ENCODE results near the gene MTG2. TPM values are rescaled to one million over a fixed set of nuclear protein-coding genes. Genes with fewer than 3 reads are reported as not detected.

The MTG2 gene
- polyA plus RNA-seq, 1 donor from 2014 or later, result 36.1 TPM

DNA sequence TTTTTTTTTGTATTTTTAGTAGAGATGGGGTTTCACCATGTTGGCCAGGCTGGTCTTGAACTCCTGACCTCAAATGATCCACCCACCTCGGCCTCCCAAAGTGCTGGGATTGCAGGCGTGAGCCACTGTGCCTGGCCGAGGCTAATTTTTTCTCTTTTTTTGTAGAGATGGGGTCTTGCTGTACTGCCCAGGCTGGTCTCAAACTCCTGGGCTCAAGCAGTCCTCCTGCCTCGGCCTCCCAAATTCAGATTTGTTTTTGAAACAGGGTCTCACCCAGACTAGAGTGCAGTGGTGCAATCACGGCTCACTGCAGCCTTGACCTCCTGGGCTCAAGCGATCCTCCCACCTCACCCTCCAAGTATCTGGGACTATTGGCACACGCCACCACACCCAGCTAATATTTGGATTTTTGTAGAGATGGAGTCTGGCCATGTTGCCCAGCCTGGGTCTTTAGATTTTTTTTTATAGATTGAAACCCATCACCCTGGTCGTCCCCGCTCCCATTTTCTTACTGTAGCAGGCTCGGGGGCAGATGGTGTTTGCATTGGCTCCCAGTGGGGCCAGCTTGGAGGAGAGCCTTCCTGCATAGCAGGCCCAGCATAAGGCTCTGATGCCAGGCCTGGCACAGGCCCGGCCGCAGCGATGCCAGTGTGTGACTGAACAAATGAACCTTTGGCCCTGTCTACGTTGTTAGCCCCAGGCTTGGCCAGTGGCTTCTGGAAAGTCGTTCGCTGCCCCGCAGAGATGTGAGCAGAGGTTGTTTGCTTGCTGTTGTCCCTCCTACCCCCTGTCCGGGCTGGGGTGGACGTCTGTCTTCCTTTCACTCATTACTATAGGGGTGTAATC lies 4.3 kb upstream of the MTG2 start:
- H3K9me3 ChIP-seq (ENCODE audit: low read length), result no peaks in the 10 kb centered on the region
- H4K20me1 ChIP-seq (ENCODE audit: insufficient read depth), result no peaks in the 10 kb centered on the region
- no peak overlapping the region for H3K4me2 ChIP-seq (ENCODE audit: low read length)
- TF ChIP-seq, protein P1, sequence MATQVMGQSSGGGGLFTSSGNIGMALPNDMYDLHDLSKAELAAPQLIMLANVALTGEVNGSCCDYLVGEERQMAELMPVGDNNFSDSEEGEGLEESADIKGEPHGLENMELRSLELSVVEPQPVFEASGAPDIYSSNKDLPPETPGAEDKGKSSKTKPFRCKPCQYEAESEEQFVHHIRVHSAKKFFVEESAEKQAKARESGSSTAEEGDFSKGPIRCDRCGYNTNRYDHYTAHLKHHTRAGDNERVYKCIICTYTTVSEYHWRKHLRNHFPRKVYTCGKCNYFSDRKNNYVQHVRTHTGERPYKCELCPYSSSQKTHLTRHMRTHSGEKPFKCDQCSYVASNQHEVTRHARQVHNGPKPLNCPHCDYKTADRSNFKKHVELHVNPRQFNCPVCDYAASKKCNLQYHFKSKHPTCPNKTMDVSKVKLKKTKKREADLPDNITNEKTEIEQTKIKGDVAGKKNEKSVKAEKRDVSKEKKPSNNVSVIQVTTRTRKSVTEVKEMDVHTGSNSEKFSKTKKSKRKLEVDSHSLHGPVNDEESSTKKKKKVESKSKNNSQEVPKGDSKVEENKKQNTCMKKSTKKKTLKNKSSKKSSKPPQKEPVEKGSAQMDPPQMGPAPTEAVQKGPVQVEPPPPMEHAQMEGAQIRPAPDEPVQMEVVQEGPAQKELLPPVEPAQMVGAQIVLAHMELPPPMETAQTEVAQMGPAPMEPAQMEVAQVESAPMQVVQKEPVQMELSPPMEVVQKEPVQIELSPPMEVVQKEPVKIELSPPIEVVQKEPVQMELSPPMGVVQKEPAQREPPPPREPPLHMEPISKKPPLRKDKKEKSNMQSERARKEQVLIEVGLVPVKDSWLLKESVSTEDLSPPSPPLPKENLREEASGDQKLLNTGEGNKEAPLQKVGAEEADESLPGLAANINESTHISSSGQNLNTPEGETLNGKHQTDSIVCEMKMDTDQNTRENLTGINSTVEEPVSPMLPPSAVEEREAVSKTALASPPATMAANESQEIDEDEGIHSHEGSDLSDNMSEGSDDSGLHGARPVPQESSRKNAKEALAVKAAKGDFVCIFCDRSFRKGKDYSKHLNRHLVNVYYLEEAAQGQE (IDR thresholded peaks at IDR 0.05; ENCODE audit: borderline replicate concordance), result no peak
- TF ChIP-seq EZH2 (IDR thresholded peaks at IDR 0.05; ENCODE audit: borderline replicate concordance, insufficient read depth, low read length, poor library complexity, severe bottlenecking), result no peak
- TF ChIP-seq MXI1 (conservative IDR thresholded peaks at IDR 0.05; ENCODE audit: poor library complexity, severe bottlenecking), result no peak
- no peak for TF ChIP-seq SMC3 (conservative IDR thresholded peaks at IDR 0.05; ENCODE audit: poor library complexity)
- no peak for TF ChIP-seq TAF1 (IDR thresholded peaks at IDR 0.05; ENCODE audit: low read depth)
- no peak for TF ChIP-seq POLR2AphosphoS5 (IDR thresholded peaks at IDR 0.05)
- TF ChIP-seq, protein P2, sequence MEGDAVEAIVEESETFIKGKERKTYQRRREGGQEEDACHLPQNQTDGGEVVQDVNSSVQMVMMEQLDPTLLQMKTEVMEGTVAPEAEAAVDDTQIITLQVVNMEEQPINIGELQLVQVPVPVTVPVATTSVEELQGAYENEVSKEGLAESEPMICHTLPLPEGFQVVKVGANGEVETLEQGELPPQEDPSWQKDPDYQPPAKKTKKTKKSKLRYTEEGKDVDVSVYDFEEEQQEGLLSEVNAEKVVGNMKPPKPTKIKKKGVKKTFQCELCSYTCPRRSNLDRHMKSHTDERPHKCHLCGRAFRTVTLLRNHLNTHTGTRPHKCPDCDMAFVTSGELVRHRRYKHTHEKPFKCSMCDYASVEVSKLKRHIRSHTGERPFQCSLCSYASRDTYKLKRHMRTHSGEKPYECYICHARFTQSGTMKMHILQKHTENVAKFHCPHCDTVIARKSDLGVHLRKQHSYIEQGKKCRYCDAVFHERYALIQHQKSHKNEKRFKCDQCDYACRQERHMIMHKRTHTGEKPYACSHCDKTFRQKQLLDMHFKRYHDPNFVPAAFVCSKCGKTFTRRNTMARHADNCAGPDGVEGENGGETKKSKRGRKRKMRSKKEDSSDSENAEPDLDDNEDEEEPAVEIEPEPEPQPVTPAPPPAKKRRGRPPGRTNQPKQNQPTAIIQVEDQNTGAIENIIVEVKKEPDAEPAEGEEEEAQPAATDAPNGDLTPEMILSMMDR (IDR thresholded peaks at IDR 0.05; ENCODE audit: poor library complexity, severe bottlenecking), result no peak
- TF ChIP-seq EP300 (conservative IDR thresholded peaks at IDR 0.05; ENCODE audit: poor library complexity, severe bottlenecking), result no peak
- TF ChIP-seq RAD21 (conservative IDR thresholded peaks at IDR 0.05), result no peak
- H3K79me2 ChIP-seq (replicated peaks; ENCODE audit: insufficient read depth, low read length), result peaks cover 6% of the 10 kb centered on the region
- H3K9ac ChIP-seq (ENCODE audit: low read length), result no peak overlapping the region
- H2AFZ ChIP-seq (ENCODE audit: low read depth, low read length), result no peak overlapping the region
- peaks cover 5% of the 10 kb centered on the region for H3F3A ChIP-seq (ENCODE audit: insufficient read depth, low read length, poor library complexity, severe bottlenecking)
- no peak overlapping the region for H3K4me3 ChIP-seq (ENCODE audit: low read length)
- H3K9me2 ChIP-seq (ENCODE audit: insufficient read depth, low read length), result no peaks in the 10 kb centered on the region
- H3K27me3 ChIP-seq (ENCODE audit: insufficient read depth, low read depth, low read length), result no peaks in the 10 kb centered on the region
- no peak overlapping the region for H3K27ac ChIP-seq (ENCODE audit: low read length)
- H3K36me3 ChIP-seq (ENCODE audit: insufficient read depth, low read length), result no peaks in the 10 kb centered on the region

DNA sequence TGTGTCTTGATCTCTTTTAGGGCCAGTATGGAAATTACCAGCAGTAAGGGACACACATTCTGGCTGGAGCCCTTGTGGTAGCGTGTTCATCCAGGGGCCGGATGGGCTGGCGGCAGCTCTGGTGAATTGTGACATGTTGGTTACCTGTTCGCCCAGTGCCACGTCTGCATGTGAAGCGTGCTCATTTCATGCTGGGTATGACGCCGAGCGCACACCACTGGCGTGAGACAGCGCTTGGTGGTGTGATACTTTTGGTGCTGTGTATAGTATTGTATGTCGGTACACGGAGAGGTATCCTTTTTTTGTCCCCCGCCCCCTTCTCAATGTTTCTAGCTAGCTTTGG lies 3.7 kb upstream of the MTG2 start:
- Histone ChIP-seq H3K4me3 (ENCODE audit: low read length) (no peak overlapping the region), H4K20me1 (ENCODE audit: insufficient read depth) (no peaks in the 10 kb centered on the region), H3K27me3 (ENCODE audit: insufficient read depth, low read depth, low read length) (no peaks in the 10 kb centered on the region), H3K4me2 (ENCODE audit: low read length) (no peak overlapping the region), H2AFZ (ENCODE audit: low read depth, low read length) (no peak overlapping the region), H3K9ac (ENCODE audit: low read length) (no peak overlapping the region), H3K79me2 (replicated peaks; ENCODE audit: insufficient read depth, low read length) (peaks cover 9% of the 10 kb centered on the region), H3K27ac (ENCODE audit: low read length) (no peak overlapping the region), H3K36me3 (ENCODE audit: insufficient read depth, low read length) (no peaks in the 10 kb centered on the region), H3K9me2 (ENCODE audit: insufficient read depth, low read length) (no peaks in the 10 kb centered on the region), H3K9me3 (ENCODE audit: low read length) (no peaks in the 10 kb centered on the region), H3F3A (ENCODE audit: insufficient read depth, low read length, poor library complexity, severe bottlenecking) (peaks cover 5% of the 10 kb centered on the region)
- TF ChIP-seq RAD21 (conservative IDR thresholded peaks at IDR 0.05) (no peak), TAF1 (IDR thresholded peaks at IDR 0.05; ENCODE audit: low read depth) (no peak), MXI1 (conservative IDR thresholded peaks at IDR 0.05; ENCODE audit: poor library complexity, severe bottlenecking) (no peak), SMC3 (conservative IDR thresholded peaks at IDR 0.05; ENCODE audit: poor library complexity) (no peak), EZH2 (IDR thresholded peaks at IDR 0.05; ENCODE audit: borderline replicate concordance, insufficient read depth, low read length, poor library complexity, severe bottlenecking) (no peak), EP300 (conservative IDR thresholded peaks at IDR 0.05; ENCODE audit: poor library complexity, severe bottlenecking) (no peak), POLR2AphosphoS5 (IDR thresholded peaks at IDR 0.05) (no peak)
- TF ChIP-seq, protein P2 (IDR thresholded peaks at IDR 0.05; ENCODE audit: poor library complexity, severe bottlenecking), result no peak
- TF ChIP-seq, protein P1 (IDR thresholded peaks at IDR 0.05; ENCODE audit: borderline replicate concordance), result no peak

Measured in neural cell (in vitro differentiated cells).